Stimulated activated effector memory CD8-positive, alpha-beta T cell treated with anti-CD3 and anti-CD28 coated beads, Interleukin-12 subunit alpha, Interleukin-12 subunit beta, amount 100 ng/mL, for 72 hours (primary cell): ENCODE data around the gene SAP30L.
A peak's percentile ranks its signal among the peaks of the same experiment; 100 is the strongest.

Experiments used
- ATAC-seq: fragments of 150-1000 bp; cut with Tn5 transposase; 2 replicates; pipeline ENCODE4 v1.10.0; 2021
- DNase-seq, 2 donors: peaks; one replicate each; pipeline ENCODE4 v3.0.0; 2021 to 2022; ENCODE audit warnings: low spot score in 2 of 2
- H3K27ac Mint-ChIP-seq: one replicate; pipeline ENCODE4 v1.8.0; 2022; ENCODE audit warnings: mild to moderate bottlenecking, mixed read lengths
- H3K36me3 Mint-ChIP-seq: one replicate; pipeline ENCODE4 v1.8.0; 2022; ENCODE audit warnings: mild to moderate bottlenecking, mixed read lengths
- H3K4me1 Mint-ChIP-seq: one replicate; pipeline ENCODE4 v1.8.0; 2022; ENCODE audit warnings: mixed read lengths
- H3K4me3 Mint-ChIP-seq: one replicate; pipeline ENCODE4 v1.8.0; 2022; ENCODE audit warnings: mild to moderate bottlenecking, mixed read lengths
- H3K9me3 Mint-ChIP-seq: one replicate; pipeline ENCODE4 v1.8.0; 2022; ENCODE audit warnings: mixed read lengths

Gene SAP30L

DNA sequence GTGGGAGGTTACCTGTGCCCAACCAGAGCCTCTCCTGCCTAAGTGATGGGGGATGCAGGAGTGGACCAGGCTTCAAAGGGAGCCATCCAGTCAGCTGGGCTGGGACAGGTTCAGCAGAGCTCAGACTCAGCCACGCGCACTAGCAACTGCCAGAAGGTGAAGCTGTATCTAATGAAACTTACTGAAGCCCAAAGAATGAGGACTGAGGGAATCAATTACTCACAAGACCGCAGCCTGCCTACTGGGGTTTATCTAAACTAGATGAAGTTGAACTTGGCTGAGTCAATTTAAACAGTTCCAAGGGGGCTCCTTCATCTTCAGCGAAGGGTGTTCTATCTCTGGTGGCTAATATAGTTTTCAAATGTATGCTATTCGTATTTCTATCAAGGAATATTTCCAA lies 20.9 kb downstream of the SAP30L start:
- no peak overlapping the region for H3K4me3 Mint-ChIP-seq
- no peak overlapping the region for H3K27ac Mint-ChIP-seq
- H3K36me3 Mint-ChIP-seq: peaks cover 6% of the 10 kb centered on the region
- H3K9me3 Mint-ChIP-seq: no peaks in the 10 kb centered on the region
- DNase-seq (no peak), ATAC-seq (no peak)
- H3K4me1 Mint-ChIP-seq: no peaks in the 10 kb centered on the region

GRCh38 chr5:154467655-154468354 lies 22.0 kb downstream of the SAP30L start:
- Mint-ChIP-seq H3K4me1 (peaks cover 4% of the 10 kb centered on the region), H3K9me3 (no peaks in the 10 kb centered on the region), H3K27ac (no peak overlapping the region), H3K4me3 (no peak overlapping the region), H3K36me3 (peaks cover 6% of the 10 kb centered on the region)
- DNase-seq (peak; percentile 78 to 88), ATAC-seq (peak; percentile 92)

- no peak overlapping the region for H3K4me3 Mint-ChIP-seq
- H3K9me3 Mint-ChIP-seq: no peaks in the 10 kb centered on the region
- H3K36me3 Mint-ChIP-seq: peaks cover 8% of the 10 kb centered on the region
- H3K27ac Mint-ChIP-seq: no peak overlapping the region
- DNase-seq (no peak), ATAC-seq (no peak)
- peaks cover 28% of the 10 kb centered on the region for H3K4me1 Mint-ChIP-seq
These were observed 24.3 kb downstream of the SAP30L start for GRCh38 chr5:154470137-154470536.

DNA sequence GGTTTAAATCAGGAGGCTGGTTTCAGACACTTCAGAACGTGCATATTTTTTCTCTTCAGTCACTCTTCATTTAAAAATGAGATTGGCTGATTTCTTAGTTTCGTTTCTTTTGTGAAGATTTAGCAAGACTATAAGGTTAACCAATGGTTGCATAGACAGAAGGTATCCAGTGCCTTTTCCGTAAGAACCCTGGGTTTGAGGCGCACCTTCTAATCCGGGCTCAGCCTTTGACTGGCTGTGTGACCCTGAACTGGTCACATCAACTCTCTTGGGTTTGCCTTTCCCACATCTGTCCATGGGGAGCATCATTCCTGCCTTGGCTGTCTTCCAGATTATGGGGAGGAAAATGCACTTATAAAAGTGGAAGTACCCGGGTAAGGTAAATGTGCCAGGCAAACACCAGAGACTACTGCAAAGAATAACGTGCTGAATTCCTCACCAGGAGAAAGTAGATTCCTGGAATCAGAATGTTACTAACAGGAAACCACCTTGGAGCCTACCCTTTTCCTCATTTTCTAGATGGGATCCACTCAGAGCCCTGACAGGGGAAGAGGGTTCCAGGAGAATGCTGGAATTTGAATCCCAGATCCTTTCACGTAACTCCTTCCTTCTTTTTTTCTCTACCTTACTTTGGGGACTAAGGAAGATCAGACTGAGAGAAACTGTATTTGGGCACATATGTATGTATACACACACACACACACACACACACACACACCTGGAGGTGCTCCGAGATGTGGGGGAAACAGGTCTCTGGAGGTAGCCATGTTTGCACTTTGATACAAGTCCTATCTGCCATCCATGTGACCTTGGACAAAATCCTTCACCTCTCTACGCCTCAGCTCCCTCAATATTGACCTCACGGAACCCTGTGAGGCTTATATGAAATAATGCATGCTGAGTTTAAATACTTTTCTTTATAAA lies 25.4 kb downstream of the SAP30L start:
- ATAC-seq (no peak), DNase-seq (no peak)
- Mint-ChIP-seq H3K27ac (no peak overlapping the region), H3K36me3 (peaks cover 16% of the 10 kb centered on the region), H3K4me1 (peaks cover 38% of the 10 kb centered on the region), H3K4me3 (no peak overlapping the region), H3K9me3 (no peaks in the 10 kb centered on the region)

DNA sequence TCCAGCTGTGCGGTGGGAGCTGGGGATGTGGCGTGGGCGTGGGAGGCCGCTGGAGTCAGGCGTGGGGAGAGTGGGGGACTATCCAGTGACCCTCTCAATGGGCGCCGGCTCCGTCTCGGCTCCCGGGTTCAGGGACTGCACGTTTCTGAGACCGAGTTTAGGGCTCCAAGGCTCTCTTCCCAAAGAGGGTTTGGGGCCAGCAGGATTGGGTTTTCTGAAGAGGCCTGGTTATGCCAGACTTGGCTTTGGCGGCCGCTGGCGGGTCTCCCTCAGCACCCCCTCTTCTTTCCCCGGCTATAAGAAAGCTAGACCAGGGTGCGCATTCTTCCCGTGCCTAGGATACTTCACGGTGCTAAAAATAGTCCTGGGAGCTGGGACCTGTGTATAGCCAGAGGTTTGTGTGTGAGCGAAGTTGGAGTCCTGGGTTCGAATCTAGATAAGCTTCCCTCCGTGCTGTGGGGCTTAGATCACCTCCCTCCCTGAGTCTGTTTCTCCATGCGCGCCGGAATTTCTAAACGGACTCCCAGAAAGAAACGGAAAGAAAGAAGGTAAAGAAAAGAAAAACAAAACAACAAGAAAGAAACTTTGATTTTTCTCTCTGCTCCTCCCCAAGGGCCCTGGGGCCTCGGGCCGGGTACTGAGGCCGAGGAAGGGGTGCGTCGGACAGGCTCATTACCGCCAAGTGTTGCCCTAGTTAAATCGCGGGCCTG lies 27.2 kb downstream of the SAP30L start:
- peak overlapping the region; percentile 42 for H3K4me3 Mint-ChIP-seq
- no peak for ATAC-seq
- H3K27ac Mint-ChIP-seq: no peak overlapping the region
- no peaks in the 10 kb centered on the region for H3K9me3 Mint-ChIP-seq
- DNase-seq: no peak
- peaks cover 20% of the 10 kb centered on the region for H3K36me3 Mint-ChIP-seq
- peaks cover 56% of the 10 kb centered on the region for H3K4me1 Mint-ChIP-seq

DNA sequence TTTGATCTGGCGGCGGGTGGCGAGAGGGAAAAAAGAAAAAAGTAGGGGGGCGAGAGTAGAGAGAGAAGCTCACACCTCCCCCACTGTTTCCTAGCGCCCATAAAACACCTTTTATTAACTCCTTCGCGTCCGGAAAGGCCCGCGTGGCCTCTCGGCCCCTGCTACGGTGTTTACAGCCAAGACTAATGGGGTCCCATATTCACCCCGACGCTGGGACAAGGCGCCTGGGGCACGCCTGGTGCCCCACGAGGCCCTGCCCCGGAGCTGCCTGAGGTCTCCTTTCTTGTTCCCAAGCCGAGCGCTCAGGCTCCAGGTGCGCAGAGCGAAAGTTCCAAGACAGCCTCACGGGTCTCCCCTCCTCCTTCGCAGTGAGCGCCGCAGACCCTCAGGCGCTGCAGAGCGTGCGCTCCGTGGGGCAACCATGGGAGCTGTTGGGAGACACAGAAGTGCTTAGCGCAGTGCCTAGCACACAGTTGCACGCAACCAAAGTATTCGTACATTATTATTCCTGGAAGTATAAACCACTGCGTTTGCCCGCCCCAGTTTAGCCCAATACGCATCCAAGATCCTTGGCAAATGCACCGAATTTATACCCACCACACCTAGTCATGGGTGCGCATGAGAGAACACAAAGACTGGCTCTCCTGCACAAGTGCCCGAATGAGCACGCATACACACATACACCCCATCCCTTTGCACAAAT lies 27.9 kb downstream of the SAP30L start:
- peaks cover 56% of the 10 kb centered on the region for H3K4me1 Mint-ChIP-seq
- H3K36me3 Mint-ChIP-seq: peaks cover 15% of the 10 kb centered on the region
- ATAC-seq (no peak), DNase-seq (no peak)
- H3K27ac Mint-ChIP-seq: no peak overlapping the region
- no peaks in the 10 kb centered on the region for H3K9me3 Mint-ChIP-seq
- peak overlapping the region; percentile 42 for H3K4me3 Mint-ChIP-seq

DNA sequence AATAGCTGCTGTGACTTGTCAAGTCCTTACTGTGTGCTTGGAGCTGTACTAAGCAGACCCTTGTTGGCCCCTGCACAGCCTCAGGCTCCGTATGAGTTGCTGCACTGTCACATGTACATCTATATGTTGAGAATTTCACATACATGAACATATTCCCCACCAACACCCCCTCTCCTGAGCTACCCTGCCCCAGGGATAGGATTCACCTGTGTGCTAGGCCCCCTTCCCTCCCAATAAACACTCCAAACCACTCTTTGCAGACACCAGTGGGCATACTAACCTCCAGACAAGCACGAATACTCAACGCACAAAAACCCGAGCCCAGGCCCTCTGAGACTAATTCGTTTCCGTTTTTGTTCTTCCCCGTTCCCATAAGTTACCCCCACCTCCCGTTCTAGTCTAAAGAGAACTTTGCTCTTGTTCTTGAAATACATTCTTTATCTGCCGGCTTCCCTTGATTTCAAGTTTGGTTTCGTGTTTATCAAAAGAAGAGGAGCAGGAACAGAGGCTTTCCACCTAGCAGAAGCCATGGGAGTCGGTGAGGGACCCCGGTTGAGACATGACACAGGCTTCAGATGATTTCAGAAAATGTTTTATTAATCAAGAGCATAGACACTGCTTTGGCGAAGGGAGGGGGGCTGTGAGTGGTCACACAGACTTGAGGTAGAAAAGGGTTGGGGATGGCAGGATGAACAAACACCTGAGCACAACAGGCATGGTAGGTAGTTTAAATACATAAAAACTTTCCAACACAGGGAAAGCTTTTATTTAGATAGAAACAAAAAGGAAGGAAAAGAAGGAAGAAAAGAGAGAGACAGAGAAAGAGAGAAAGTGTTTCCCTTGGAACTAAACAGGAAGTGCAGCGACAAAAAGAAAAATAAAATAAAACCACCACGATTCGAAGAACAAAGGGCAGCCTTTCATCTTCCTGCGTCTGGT lies 28.9 kb downstream of the SAP30L start:
- ATAC-seq (no peak), DNase-seq (no peak)
- peaks cover 15% of the 10 kb centered on the region for H3K36me3 Mint-ChIP-seq
- no peaks in the 10 kb centered on the region for H3K9me3 Mint-ChIP-seq
- peaks cover 61% of the 10 kb centered on the region for H3K4me1 Mint-ChIP-seq
- H3K4me3 Mint-ChIP-seq: peak overlapping the region; percentile 42
- no peak overlapping the region for H3K27ac Mint-ChIP-seq

GRCh38 chr5:154475591-154476353 lies 30.0 kb downstream of the SAP30L start:
- ATAC-seq (no peak), DNase-seq (peak in 1 of 2 donors; percentile 59)
- Mint-ChIP-seq H3K4me3 (peak overlapping the region; percentile 42), H3K9me3 (no peaks in the 10 kb centered on the region), H3K27ac (no peak overlapping the region), H3K4me1 (peaks cover 68% of the 10 kb centered on the region), H3K36me3 (peaks cover 15% of the 10 kb centered on the region)

DNA sequence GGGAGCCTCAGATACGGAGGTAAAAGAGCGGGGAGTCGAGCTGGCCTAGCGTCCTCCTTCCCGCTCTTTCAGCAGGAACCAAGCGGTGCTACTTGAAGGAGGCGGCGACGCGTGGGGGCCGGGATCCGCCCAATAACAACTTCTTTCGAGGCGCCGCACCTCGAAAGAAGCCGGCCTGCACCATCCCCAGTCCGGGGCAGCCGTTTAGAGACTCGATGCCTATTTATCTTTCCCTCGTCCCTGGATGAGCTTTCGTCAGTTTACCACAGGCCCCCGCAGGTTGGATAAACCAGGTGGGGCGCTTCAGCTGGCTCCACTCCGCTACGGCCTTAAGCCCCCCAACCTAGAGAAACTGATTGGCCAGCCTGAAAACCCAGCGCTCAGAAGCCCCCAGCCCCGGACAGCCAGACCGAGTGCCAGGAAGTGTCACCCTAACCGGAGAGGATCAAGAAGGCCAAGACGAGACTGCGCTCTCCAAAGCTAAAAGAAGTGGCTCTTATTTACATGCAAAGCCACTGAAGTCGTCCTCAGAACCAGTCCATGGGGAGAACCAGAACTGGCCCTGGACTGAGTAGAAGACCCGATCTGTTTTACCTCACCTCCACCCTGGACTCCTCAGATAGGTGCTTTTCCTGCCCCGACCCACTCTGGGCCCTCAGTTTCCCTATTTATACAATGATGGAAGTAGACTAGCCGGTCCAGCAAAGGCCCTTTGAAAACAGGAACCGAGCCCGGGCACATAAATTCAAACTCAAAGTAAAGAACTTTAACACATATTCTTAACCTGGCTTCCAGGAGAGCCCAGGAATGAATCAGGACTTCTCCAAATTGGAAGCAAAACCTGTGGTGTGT lies 30.8 kb downstream of the SAP30L start:
- Mint-ChIP-seq H3K4me1 (peaks cover 70% of the 10 kb centered on the region), H3K4me3 (peak overlapping the region; percentile 42), H3K27ac (no peak overlapping the region), H3K36me3 (peaks cover 15% of the 10 kb centered on the region), H3K9me3 (no peaks in the 10 kb centered on the region)
- DNase-seq: no peak
- no peak for ATAC-seq

DNA sequence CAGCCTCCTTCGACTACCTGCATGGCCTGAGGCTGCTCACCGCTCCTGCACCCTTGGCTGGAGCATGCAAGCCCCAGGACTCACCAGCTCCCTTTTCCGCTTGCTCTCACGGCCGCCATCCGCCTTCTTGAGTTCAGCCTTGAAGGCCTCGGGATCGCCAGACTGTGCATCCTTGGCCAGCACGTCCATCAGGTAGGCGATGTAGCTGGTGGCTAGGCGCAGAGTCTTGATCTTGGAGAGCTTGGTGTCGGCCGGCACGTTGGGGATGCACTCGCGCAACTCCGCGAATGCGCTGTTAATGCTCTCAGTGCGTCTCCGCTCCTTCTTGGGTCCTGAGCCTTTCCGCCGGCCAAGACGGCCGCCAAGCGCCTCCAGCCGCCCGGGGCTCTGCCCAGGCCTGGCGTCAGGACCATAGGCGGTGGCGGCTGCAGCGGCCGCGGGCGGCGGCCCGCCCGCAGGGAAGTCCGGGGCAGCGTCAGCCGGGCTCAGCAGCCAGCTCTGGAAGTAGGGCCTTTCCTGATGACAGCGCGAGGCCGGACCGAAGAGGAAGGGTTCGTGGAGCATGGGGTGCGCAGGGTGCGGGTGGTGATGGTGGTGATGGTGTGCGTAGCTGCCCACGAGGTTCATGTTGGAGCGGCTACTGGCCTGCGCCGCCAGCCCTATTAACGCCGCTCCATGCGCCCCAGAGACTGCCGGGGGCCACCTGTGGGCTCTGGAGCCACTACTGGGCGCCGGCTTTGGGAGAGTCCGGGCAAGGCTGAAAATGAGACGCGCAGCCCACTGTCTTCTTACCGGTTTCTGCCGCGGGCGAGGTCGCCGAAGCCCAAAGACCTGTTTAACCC lies 31.8 kb downstream of the SAP30L start:
- ATAC-seq (peak; percentile 23), DNase-seq (peak in 1 of 2 donors; percentile 60)
- H3K4me1 Mint-ChIP-seq: peaks cover 70% of the 10 kb centered on the region
- peak overlapping the region; percentile 42 for H3K4me3 Mint-ChIP-seq
- H3K27ac Mint-ChIP-seq: no peak overlapping the region
- no peaks in the 10 kb centered on the region for H3K9me3 Mint-ChIP-seq
- peaks cover 15% of the 10 kb centered on the region for H3K36me3 Mint-ChIP-seq

- peak within 1 kb of the TSS; percentile 42 for H3K4me3 Mint-ChIP-seq
These were observed 32.4 kb downstream of the SAP30L start, which contains the start of gene HAND1 for GRCh38 chr5:154478224-154478565. HAND1 (minus strand) TSS chr5:154478227; CDS start chr5:154478008, 219 bp downstream.

GRCh38 chr5:154478752-154479159 lies 33.0 kb downstream of the SAP30L start:
- peaks cover 68% of the 10 kb centered on the region for H3K4me1 Mint-ChIP-seq
- no peak overlapping the region for H3K4me3 Mint-ChIP-seq
- no peak for ATAC-seq
- peaks cover 15% of the 10 kb centered on the region for H3K36me3 Mint-ChIP-seq
- H3K9me3 Mint-ChIP-seq: no peaks in the 10 kb centered on the region
- no peak for DNase-seq
- no peak overlapping the region for H3K27ac Mint-ChIP-seq

More at GRCh38 chr5:154478224-154478565, 32.4 kb downstream of the SAP30L start, which contains the start of gene HAND1:
- no peak for ATAC-seq
- Mint-ChIP-seq H3K27ac (no peak within 1 kb of the TSS), H3K9me3 (no peaks in the 10 kb centered on the region), H3K4me1 (peaks cover 69% of the 10 kb centered on the region), H3K36me3 (peaks cover 15% of the 10 kb centered on the region)
- DNase-seq: no peak
